CD4-positive, alpha-beta T cell treated with Interleukin-15 for 1 hour (primary cell): ENCODE measurements around the gene CER1.
"Not testable (repeated sequence)": the region's sequence is repeated elsewhere in the genome, so short reads cannot be mapped to it uniquely, and the experiment has no call there.

Experiments used
- DNase-seq: peaks from one replicate; pipeline ENCODE4 v3.0.0-alpha.2; 2020

The CER1 gene

DNA sequence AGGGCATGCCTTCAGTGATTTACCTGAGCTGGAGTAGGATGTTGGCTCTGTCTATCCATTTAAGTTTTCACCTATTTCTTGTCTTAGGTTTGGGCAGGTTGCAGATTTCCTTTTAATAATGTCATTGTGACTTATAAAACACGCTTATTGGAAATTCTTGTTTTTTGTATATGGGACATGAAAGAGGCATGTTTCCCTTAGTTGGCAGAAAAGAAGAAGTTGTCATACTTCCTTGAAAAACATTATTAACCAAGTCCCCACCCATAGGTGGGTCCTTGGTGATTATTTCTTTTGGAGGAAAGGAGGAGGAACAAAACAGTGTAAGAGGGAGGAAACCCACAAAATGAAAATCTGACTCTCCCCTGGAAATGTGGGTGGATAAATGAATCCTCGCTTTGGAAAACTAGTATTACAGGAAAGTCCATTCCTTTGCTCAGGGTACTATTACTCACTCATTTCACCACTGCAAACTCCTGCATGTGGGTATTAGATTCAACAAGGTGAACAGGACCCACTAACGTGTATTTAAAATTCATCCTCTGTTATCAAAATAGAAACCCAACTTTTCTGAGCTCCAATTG is 9.3 kb downstream of the CER1 start:
- no peak for DNase-seq

DNA sequence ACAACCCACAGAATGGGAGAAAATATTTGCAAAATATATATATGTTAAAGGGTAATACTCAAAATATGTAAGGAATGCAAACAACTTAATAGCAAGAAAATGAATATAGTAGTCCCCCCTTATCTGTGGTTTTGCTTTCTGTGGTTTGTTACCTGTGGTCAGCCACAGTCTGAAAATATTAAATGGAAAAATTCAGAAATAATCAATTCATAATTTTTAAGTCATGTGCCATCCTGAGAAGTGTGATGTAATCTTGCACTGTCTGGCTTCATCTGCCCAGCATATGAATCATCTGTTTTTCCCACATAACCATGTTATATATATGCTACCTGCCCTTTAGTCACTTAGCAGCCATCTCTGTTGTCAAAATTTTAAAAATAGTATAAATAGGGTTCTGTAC is 11.7 kb downstream of the CER1 start:
- no peak for DNase-seq

DNA sequence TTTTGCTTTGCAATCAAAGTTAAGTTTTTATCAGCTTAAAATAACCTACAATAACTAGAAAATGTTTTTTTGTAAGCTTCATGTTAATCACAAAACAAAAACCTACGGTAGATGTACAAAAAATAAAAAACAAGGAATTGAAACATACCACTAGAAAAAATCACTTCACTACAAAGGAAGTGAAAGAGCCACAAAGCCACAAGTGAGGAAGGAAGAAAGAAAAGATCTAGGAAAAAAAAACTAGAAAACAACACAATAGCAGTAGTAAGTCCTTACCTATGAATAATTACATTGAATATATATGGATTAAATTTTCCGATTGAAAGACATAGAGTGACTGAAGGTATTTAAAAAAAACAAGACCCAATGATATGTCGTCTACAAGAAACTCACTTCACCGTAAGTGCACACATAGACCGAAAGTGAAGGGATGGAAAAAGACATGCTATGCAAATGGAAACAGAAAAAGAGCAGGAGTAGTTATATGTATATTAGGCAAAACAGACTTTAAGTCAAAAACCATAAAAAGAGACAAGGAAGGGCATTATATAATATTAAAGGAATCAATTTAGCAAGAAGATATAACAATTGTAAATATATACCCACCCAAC is 15.9 kb downstream of the CER1 start:
- no peak for DNase-seq

DNA sequence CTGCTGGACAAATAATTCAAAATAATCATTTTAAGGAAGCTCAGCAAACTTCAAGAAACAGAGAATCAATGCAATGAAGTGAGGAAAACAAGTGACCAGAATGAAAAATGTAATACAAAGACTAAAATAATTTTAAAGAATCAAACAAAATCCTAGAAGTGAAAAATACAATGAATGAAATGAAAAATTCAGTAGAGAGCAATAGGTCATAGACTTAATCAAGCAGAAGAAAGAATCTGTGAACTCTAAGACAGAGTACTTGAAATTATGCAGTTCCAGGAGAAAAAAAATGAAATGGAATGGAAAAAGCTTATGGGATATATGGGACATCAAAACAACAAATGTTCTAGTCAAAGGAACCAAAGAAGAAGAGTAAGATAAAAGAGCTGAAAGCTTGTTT is 17.5 kb downstream of the CER1 start:
- DNase-seq = no peak

DNA sequence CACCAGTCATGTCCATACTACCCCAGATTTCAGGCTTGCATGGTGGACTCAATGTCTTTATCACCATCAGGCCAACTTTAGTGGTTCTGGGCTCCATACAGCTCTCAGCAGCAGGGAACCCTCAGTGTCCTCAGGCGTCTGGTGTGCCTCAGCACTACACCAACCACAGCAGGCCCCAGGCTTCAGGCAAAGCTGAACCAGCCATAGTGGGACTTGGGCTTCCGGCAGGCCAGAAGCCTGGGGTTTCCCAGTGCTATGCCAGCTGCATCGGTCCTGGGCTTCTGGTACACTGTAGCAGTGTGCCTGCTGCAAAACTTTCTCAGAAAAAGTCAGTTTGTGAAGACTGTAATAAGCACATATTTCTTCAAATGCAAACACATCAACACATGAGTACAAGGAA is 18.3 kb downstream of the CER1 start:
- DNase-seq = no peak

DNA sequence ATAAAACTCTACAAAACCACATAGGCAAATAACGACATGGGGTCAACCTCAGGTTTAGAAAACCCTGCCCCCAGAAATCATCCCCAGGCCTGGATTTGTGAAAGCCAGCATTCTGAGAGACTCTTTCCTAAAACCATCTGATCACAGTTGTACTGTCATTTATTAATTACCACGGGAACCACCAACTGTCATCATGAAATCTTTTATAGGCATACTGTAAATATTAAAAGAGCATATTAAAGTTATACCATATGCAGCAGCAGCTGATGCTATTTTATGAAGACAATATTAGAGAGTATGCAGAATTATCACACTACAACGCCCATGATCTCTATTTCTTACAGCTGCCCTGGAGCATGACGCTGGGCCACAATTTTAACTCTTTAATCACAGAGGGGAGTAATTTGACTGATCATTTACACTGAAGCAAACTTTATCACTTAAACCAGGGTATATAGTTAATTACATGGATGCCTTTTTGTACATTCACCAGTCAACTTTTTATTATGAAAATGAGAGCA is 20.3 kb downstream of the CER1 start:
- no peak for DNase-seq

DNA sequence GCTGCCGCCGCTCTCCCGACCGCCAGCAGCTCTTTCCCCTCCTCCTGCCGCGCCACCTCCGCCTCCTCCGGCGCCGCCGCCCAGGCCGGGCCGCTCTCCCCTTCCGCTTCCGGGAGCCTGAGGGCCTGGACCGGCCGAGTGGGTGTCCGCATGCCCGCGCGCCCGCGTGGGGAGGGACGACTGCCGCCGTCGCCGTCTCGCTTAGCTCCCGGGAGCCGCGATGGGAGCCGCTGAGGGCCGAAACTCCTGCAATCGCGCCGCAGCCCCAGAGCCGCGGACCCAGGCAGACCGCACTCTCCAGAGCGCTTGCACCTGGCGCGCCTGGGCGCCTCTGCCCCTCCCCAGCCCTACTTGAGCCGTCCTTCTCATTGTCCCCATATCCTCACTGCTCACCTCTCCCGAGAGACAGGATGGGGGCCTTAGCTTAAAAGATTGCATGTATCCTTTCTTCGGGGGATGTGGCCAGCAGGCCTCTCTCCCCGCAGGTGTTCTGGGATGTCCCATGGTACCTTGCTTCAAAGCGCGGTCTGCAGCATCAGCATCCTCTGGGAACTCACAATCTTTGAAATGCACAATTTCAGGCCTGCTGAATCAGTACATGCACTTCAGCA is 29.2 kb downstream of the CER1 start, which contains the start of gene ZDHHC21:
Gene ZDHHC21, minus strand, starts transcription at position 182 of the 611 bp plus-strand sequence. CDS start 19,092 bp downstream, outside the sequence.
- DNase-seq = peak; percentile 53

DNA sequence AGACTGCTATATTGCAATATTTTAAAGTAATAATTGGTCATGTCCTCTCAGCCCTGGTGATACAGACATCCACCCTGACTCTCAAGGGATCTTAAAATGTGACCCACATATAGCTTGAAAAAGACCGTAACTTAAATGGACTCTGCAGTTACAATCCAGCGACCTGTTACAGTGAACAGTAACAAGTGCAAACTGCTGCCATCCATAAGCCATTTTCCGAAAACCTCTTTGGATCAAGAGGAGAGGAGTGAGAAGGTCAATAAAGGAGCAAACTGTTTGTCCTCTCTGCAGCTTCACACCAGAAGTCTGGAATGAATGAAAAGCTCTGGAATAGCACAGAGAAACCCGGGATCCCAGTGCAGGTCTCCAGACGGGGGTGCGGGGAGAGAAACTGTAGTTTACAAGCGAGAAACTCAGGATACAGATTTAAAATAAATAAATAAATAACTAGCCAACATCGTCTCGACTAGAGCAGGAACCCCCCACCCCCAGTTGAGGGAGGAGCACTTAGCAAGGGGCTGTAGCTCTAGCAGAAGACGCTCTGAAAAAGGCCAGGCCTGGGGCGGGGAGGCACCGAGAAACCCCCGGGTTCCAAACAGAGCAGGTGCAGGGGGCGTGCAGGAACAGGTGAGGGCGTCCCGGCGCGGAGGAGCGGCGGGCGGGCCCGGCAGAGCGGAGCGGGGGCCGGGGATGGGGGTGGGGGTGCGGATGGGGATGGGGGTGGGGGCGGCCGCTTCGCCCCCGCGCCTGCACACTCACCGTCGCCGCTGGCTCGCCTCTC is 29.9 kb downstream of the CER1 start:
- no peak for DNase-seq

DNA sequence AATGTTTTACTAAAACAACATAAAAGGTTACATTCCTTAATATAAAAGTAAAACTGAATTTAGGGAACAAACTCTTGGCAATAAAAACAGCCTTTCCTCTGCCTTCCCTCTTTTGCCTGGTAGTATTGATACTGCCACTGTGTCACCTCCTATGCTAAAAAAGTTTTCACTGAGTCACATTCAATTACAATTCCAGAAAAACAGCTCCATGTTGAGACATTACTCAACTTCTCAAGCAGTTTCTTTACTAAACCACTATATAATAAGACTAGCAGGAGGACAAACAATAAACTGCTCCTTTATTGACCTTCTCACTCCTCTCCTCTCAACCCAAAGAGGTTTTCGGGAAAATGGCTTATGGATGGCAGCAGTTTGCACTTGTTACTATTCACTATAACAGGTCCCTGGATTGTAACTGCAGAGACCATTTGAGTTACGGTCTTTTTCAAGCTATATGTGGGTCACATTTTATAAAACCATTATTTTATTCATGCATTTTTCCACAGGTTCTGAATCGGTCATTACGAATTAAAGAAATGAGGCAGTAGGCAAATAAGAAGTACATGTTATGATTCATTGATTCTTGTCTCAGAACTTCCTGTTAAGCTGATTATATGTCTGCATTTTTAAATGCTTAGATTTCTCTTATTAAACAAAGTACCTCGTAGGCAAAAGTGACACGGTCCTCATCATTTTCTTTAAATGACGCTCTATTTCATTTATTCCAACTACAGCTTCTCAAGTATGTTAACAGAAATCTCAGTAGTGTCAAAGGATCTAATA is 31.4 kb downstream of the CER1 start:
- DNase-seq = no peak

DNA sequence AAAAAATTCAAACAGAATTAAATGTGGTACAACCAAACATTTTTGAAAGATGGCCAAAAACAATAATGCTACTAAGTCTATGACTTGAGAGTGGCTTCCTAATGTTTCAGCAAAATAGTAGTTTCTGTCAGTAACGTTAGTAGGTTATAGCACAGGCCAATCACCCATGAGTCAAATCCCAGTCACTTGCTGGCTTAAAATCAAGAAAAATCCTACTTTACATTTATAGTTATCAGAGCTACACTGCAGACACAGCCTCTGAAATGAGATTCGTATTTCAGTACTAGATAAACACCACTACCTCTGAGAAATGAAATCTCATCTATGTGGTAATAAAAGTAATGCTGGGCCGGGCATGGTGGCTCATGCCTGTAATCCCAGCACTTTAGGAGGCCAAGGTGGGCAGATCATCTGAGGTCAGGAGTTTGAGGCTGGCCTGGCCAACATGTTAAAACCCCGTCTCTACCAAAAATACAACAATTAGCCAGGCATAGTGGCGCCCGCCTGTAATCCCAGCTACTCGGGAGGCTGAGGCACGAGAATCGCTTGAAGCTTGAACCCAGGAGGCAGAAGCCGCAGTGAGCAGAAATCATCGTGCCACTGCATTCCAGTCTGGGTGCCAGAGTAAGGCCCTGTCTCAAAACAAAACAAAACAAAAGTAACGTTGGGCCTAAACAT is 35.4 kb downstream of the CER1 start:
- DNase-seq = no peak

DNA sequence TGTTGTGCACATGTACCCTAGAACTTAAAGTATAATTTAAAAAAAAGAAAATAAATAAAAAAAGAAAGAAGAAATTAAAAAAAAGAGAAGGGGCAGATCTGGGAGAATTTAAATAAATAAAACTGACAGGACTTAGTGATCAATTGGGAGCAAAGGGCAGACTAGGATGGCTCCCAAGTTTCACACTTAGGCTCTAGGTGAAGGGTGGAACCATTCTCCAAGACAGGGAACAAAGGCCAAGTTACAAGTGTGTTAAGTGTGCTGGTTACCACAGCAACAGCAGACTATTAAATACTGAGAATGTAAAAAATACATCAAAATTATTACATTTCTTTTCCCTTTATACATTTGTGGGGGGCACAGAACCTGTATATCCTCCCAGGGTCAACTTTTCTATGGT is 36.4 kb downstream of the CER1 start:
- DNase-seq = no peak

DNA sequence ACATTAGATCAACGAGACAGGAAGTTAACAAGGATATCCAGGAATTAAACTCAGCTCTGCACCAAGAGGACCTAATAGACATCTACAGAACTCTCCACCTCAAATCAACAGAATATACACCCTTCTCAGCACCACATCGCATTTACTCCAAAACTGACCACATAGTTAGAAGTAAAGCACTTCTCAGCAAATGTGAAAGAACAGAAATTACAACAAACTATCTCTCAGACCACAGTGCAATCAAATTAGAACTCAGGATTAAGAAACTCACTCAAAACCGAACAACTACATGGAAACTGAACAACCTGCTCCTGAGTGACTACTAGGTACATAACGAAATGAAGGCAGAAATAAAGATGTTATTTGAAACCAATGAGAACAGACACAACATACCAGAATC is 39.9 kb downstream of the CER1 start:
- not testable (repeated sequence) for DNase-seq

DNA sequence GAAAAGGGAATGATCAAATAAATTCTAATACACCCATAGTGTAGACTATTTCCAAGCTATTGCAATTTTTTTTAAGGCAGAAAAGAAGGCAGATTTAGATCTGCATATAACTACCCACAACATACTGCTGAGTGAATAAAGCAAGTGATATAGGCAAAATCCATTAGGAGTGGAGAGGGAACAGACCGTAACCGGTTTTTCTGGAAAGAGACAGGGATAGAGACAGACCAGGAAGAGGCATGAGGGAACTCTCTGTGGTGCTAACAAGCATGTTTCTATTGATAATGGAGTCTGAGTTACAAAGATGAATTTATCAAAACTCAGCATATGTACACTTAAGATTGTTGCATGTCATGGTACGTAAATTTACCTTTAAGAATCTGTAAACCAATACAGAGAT is 43.8 kb downstream of the CER1 start:
- no peak for DNase-seq

DNA sequence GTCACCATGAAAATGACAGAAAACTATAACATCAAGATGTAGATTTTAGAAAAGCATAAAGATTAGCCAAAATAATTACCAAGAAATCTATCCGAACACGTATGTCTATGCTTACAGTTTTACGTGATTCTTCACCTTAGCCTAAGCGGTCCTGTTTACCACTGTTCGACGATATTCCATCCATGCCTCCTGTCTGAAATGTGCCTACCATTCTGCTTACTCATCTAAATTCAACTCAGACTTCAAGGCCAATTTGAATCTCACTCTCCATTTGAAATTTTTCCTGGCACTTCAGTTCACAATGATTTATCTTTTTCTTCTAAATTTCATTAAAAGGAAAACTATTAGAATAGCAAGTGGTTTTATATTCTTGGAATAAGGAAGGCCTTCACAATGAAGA is 44.7 kb downstream of the CER1 start:
- DNase-seq = no peak

DNA sequence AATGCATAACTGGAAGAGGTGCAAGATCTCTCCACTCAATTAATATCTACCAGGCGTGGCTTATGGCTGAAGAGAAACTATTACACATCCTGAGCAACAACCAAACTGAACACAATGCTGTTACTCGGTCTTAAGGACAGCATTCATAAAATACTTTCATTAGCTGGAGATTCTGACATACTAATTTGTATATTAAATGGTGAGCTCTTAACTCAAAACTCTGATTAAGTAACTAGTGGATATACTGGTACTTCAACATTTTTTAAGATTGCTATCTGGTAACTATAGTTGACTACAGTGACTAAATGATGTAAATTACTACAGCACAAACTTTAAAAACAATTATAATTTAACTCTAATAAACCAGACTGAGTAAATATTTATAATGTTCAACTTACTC is 45.1 kb downstream of the CER1 start:
- DNase-seq = no peak

DNA sequence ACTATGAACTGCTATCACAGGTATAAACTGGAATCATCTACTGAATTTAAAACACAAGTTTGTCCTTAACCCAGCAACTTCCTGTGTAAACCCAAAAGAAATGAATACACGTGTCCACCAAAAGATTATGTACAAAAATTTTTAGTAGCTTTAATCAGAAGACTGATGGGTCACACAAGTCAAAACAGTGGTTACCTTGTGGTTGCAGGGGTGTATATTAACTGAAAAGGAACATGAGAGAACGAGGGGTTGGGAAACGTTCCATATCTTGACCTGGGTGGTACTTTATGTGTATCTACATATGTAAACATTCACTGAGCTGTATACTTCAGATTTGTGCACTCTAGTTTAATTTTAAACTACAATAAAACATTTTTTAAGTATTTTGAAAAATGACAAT is 47.9 kb downstream of the CER1 start:
- DNase-seq = no peak

DNA sequence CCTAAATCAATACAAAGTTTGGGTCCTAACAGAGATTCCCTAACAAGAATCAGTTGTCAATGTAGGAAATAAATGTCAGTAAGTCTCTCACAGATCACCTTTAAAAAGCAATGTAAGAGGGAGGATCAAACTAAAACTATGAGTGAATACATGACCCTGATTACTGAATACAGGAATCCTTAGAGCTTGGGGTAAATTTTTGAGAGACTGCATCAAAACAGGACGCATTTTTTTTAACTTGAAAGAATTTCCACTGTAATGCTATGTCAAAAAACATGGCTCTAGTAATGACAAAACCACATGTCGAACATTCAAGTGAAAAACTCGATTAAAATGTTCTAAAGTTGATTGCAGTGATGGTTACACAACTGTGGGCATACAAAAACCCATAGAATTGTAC is 51.2 kb downstream of the CER1 start:
- no peak for DNase-seq

DNA sequence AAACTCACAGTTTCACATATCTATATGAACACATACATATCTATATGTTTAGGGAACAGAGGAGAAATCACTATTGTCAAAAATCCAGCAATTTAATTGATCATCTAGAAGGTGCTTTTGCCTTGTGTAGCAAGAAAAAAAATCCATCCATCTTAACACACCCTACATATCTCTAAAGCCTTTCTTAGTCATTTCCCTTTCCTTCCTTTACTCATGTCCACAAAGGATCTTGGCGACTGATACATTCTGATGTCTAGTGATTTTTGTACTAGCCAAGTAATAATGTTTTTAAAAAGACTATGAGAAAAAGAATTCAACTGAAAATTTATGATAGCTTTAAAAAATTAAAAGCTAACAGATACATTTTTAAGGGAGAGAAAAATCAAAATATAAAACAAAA is 51.8 kb downstream of the CER1 start:
- no peak for DNase-seq
